Right hindlimb (tissue), 1 donor: ENCODE results near the gene GNPTAB.
"Not testable (repeated sequence)": the region's sequence is repeated elsewhere in the genome, so short reads cannot be mapped to it uniquely, and the experiment has no call there.

Source experiments
- DNase-seq: peaks from one replicate; pipeline ENCODE4 v3.0.0-alpha.2; 2018

The GNPTAB gene

GRCh38 chr12:101850199-101850598 is 19.4 kb upstream of the GNPTAB start:
- DNase-seq: no peak

- DNase-seq: no peak
Observed at GRCh38 chr12:101847325-101847724, 16.6 kb upstream of the GNPTAB start.

GRCh38 chr12:101845137-101845711 is 14.5 kb upstream of the GNPTAB start:
- DNase-seq: no peak

GRCh38 chr12:101841069-101841468 is 10.3 kb upstream of the GNPTAB start:
- DNase-seq: no peak

- peak; percentile 47 for DNase-seq
Observed at GRCh38 chr12:101839324-101840283, 8.8 kb upstream of the GNPTAB start.

GRCh38 chr12:101838628-101839323 is 8.0 kb upstream of the GNPTAB start:
- no peak for DNase-seq

GRCh38 chr12:101832030-101832429 is 1.3 kb upstream of the GNPTAB start:
- no peak for DNase-seq

- no peak for DNase-seq
Observed at GRCh38 chr12:101829639-101830366, 956 bp downstream of the GNPTAB start.

- DNase-seq: no peak
Observed at GRCh38 chr12:101828463-101829196, 2.1 kb downstream of the GNPTAB start.

GRCh38 chr12:101826766-101827368 is 3.9 kb downstream of the GNPTAB start:
- DNase-seq: no peak

- no peak for DNase-seq
Observed at GRCh38 chr12:101824831-101825230, 5.9 kb downstream of the GNPTAB start.

- peak; percentile 43 for DNase-seq
Observed at GRCh38 chr12:101823891-101824290, 6.9 kb downstream of the GNPTAB start.

- no peak for DNase-seq
Observed at GRCh38 chr12:101823039-101823438, 7.7 kb downstream of the GNPTAB start.

- DNase-seq: no peak
Observed at GRCh38 chr12:101819467-101819866, 11.3 kb downstream of the GNPTAB start.

GRCh38 chr12:101818689-101819088 is 12.1 kb downstream of the GNPTAB start:
- not testable (repeated sequence) for DNase-seq

- DNase-seq: no peak
Observed at GRCh38 chr12:101813117-101813516, 17.6 kb downstream of the GNPTAB start.

- not testable (repeated sequence) for DNase-seq
Observed at GRCh38 chr12:101812716-101813115, 18.0 kb downstream of the GNPTAB start.

GRCh38 chr12:101811342-101811741 is 19.4 kb downstream of the GNPTAB start:
- DNase-seq: not testable (repeated sequence)

- no peak for DNase-seq
Observed at GRCh38 chr12:101809208-101809607, 21.6 kb downstream of the GNPTAB start.

- no peak for DNase-seq
Observed at GRCh38 chr12:101806265-101806664, 24.5 kb downstream of the GNPTAB start.

- no peak for DNase-seq
Observed at GRCh38 chr12:101804409-101804808, 26.4 kb downstream of the GNPTAB start.

- no peak for DNase-seq
Observed at GRCh38 chr12:101803978-101804377, 26.8 kb downstream of the GNPTAB start.
